ENCODE data around the gene TMEM87B.
"Not testable (repeated sequence)": the region's sequence is repeated elsewhere in the genome, so short reads cannot be mapped to it uniquely, and the experiment has no call there.

Gene TMEM87B

GRCh38 chr2:112024896-112025491 lies 30.1 kb upstream of the TMEM87B start:
- no peaks in the 10 kb centered on the region for H3K9me3 Mint-ChIP-seq
- intact Hi-C loops (cut with micrococcal nuclease) = no loop called here
- H3K4me1 Mint-ChIP-seq (ENCODE audit: low read depth) = peaks cover 37% of the 10 kb centered on the region
- H3K27me3 Mint-ChIP-seq = peaks cover 3% of the 10 kb centered on the region
- H3K4me3 Mint-ChIP-seq = no peak overlapping the region
- peak overlapping the region; percentile 86 for H3K27ac Mint-ChIP-seq
- no peaks in the 10 kb centered on the region for H3K36me3 Mint-ChIP-seq (ENCODE audit: low read depth)

- H3K4me3 Mint-ChIP-seq = no peak overlapping the region
- no peak overlapping the region for H3K27ac Mint-ChIP-seq
- intact Hi-C loops (cut with micrococcal nuclease) = no loop called here
- no peaks in the 10 kb centered on the region for H3K36me3 Mint-ChIP-seq (ENCODE audit: low read depth)
- peaks cover 29% of the 10 kb centered on the region for H3K4me1 Mint-ChIP-seq (ENCODE audit: low read depth)
- no peaks in the 10 kb centered on the region for H3K9me3 Mint-ChIP-seq
- H3K27me3 Mint-ChIP-seq = peaks cover 2% of the 10 kb centered on the region
These were observed 28.6 kb upstream of the TMEM87B start for GRCh38 chr2:112026509-112026908.

GRCh38 chr2:112027767-112028166 lies 27.3 kb upstream of the TMEM87B start:
- no peaks in the 10 kb centered on the region for H3K36me3 Mint-ChIP-seq (ENCODE audit: low read depth)
- H3K27ac Mint-ChIP-seq = no peak overlapping the region
- peaks cover 3% of the 10 kb centered on the region for H3K27me3 Mint-ChIP-seq
- intact Hi-C loops (cut with micrococcal nuclease) = no loop called here
- H3K4me3 Mint-ChIP-seq = no peak overlapping the region
- H3K4me1 Mint-ChIP-seq (ENCODE audit: low read depth) = peaks cover 29% of the 10 kb centered on the region
- no peaks in the 10 kb centered on the region for H3K9me3 Mint-ChIP-seq

GRCh38 chr2:112029164-112029563 lies 25.9 kb upstream of the TMEM87B start:
- no peaks in the 10 kb centered on the region for H3K9me3 Mint-ChIP-seq
- no peaks in the 10 kb centered on the region for H3K36me3 Mint-ChIP-seq (ENCODE audit: low read depth)
- no peak overlapping the region for H3K27ac Mint-ChIP-seq
- H3K4me3 Mint-ChIP-seq = no peak overlapping the region
- H3K27me3 Mint-ChIP-seq = peaks cover 3% of the 10 kb centered on the region
- intact Hi-C loops (cut with micrococcal nuclease) = no loop called here
- H3K4me1 Mint-ChIP-seq (ENCODE audit: low read depth) = peaks cover 27% of the 10 kb centered on the region

- H3K4me1 Mint-ChIP-seq (ENCODE audit: low read depth) = peaks cover 16% of the 10 kb centered on the region
- H3K9me3 Mint-ChIP-seq = no peaks in the 10 kb centered on the region
- intact Hi-C loops (cut with micrococcal nuclease) = loop anchor here (10.0 kb wide), 1 partner anchor 47 kb away; no protein-coding TSS in a partner anchor
- peak overlapping the region; percentile 26 for H3K4me3 Mint-ChIP-seq
- peaks cover 3% of the 10 kb centered on the region for H3K27me3 Mint-ChIP-seq
- H3K27ac Mint-ChIP-seq = peak overlapping the region; percentile 66
- no peaks in the 10 kb centered on the region for H3K36me3 Mint-ChIP-seq (ENCODE audit: low read depth)
These were observed 23.4 kb upstream of the TMEM87B start for GRCh38 chr2:112031473-112032223.

GRCh38 chr2:112032224-112032586 lies 22.9 kb upstream of the TMEM87B start:
- no peaks in the 10 kb centered on the region for H3K9me3 Mint-ChIP-seq
- H3K27me3 Mint-ChIP-seq = peaks cover 3% of the 10 kb centered on the region
- no peak overlapping the region for H3K4me3 Mint-ChIP-seq
- peaks cover 16% of the 10 kb centered on the region for H3K4me1 Mint-ChIP-seq (ENCODE audit: low read depth)
- intact Hi-C loops (cut with micrococcal nuclease) = loop anchor here (10.0 kb wide), 1 partner anchor 47 kb away; no protein-coding TSS in a partner anchor
- peak overlapping the region; percentile 66 for H3K27ac Mint-ChIP-seq
- no peaks in the 10 kb centered on the region for H3K36me3 Mint-ChIP-seq (ENCODE audit: low read depth)

- Mint-ChIP-seq H3K36me3 (ENCODE audit: low read depth) (no peaks in the 10 kb centered on the region), H3K4me3 (no peak overlapping the region), H3K27ac (peak overlapping the region; percentile 66), H3K9me3 (no peaks in the 10 kb centered on the region), H3K4me1 (ENCODE audit: low read depth) (peaks cover 16% of the 10 kb centered on the region), H3K27me3 (peaks cover 3% of the 10 kb centered on the region)
- intact Hi-C loops (cut with micrococcal nuclease) = loop anchor here (10.0 kb wide), 1 partner anchor 48 kb away; no protein-coding TSS in a partner anchor
These were observed 22.2 kb upstream of the TMEM87B start for GRCh38 chr2:112032689-112033465.

- Mint-ChIP-seq H3K36me3 (ENCODE audit: low read depth) (no peaks in the 10 kb centered on the region), H3K27ac (no peak overlapping the region), H3K4me1 (ENCODE audit: low read depth) (peaks cover 16% of the 10 kb centered on the region), H3K4me3 (no peak overlapping the region), H3K9me3 (no peaks in the 10 kb centered on the region), H3K27me3 (peaks cover 3% of the 10 kb centered on the region)
- intact Hi-C loops (cut with micrococcal nuclease) = loop anchor here (10.0 kb wide), 1 partner anchor 49 kb away; no protein-coding TSS in a partner anchor
These were observed 21.5 kb upstream of the TMEM87B start for GRCh38 chr2:112033600-112033999.

- no peaks in the 10 kb centered on the region for H3K36me3 Mint-ChIP-seq (ENCODE audit: low read depth)
- intact Hi-C loops (cut with micrococcal nuclease) = loop anchor here (5.0 to 10.0 kb wide), 2 partner anchors 33 to 50 kb away; no protein-coding TSS in a partner anchor
- no peak overlapping the region for H3K27ac Mint-ChIP-seq
- H3K27me3 Mint-ChIP-seq = peaks cover 3% of the 10 kb centered on the region
- no peak overlapping the region for H3K4me3 Mint-ChIP-seq
- no peaks in the 10 kb centered on the region for H3K9me3 Mint-ChIP-seq
- peaks cover 20% of the 10 kb centered on the region for H3K4me1 Mint-ChIP-seq (ENCODE audit: low read depth)
These were observed 20.1 kb upstream of the TMEM87B start for GRCh38 chr2:112034924-112035323.

GRCh38 chr2:112035786-112036185 lies 19.3 kb upstream of the TMEM87B start:
- Mint-ChIP-seq H3K27ac (no peak overlapping the region), H3K9me3 (no peaks in the 10 kb centered on the region), H3K4me3 (no peak overlapping the region), H3K36me3 (ENCODE audit: low read depth) (no peaks in the 10 kb centered on the region), H3K4me1 (ENCODE audit: low read depth) (peaks cover 28% of the 10 kb centered on the region), H3K27me3 (peaks cover 3% of the 10 kb centered on the region)
- intact Hi-C loops (cut with micrococcal nuclease) = loop anchor here (5.0 to 10.0 kb wide), 2 partner anchors 33 to 51 kb away; no protein-coding TSS in a partner anchor

GRCh38 chr2:112039556-112039955 lies 15.5 kb upstream of the TMEM87B start:
- H3K4me1 Mint-ChIP-seq (ENCODE audit: low read depth) = peaks cover 18% of the 10 kb centered on the region
- H3K9me3 Mint-ChIP-seq; H3K27me3 Mint-ChIP-seq; H3K27ac Mint-ChIP-seq; H3K36me3 Mint-ChIP-seq (ENCODE audit: low read depth); H3K4me3 Mint-ChIP-seq: not testable (repeated sequence)
- intact Hi-C loops (cut with micrococcal nuclease) = loop anchor here (5.0 to 10.0 kb wide), 2 partner anchors 37 to 55 kb away; no protein-coding TSS in a partner anchor

- H3K36me3 Mint-ChIP-seq (ENCODE audit: low read depth); H3K27me3 Mint-ChIP-seq; H3K4me3 Mint-ChIP-seq; H3K27ac Mint-ChIP-seq; H3K9me3 Mint-ChIP-seq; intact Hi-C loops (cut with micrococcal nuclease): not testable (repeated sequence)
- peaks cover 18% of the 10 kb centered on the region for H3K4me1 Mint-ChIP-seq (ENCODE audit: low read depth)
These were observed 15.0 kb upstream of the TMEM87B start for GRCh38 chr2:112040066-112040465.

GRCh38 chr2:112041460-112041859 lies 13.6 kb upstream of the TMEM87B start:
- intact Hi-C loops (cut with micrococcal nuclease); H3K9me3 Mint-ChIP-seq; H3K4me3 Mint-ChIP-seq; H3K27me3 Mint-ChIP-seq; H3K36me3 Mint-ChIP-seq (ENCODE audit: low read depth); H3K27ac Mint-ChIP-seq: not testable (repeated sequence)
- peaks cover 24% of the 10 kb centered on the region for H3K4me1 Mint-ChIP-seq (ENCODE audit: low read depth)

Measured in dendritic cell treated with granulocyte-macrophage colony-stimulating factor and Interleukin-4, amounts not matched to agents 40 ng/mL and 50 ng/mL, for 4 days (primary cell).